Breast epithelium (tissue), 4 donors: ENCODE data around the gene KRTAP10-9. TPM values are rescaled to one million over a fixed set of nuclear protein-coding genes. Genes with fewer than 3 reads are reported as not detected.
"Not testable (repeated sequence)": the region's sequence is repeated elsewhere in the genome, so short reads cannot be mapped to it uniquely, and the experiment has no call there.

ENCODE experiments used
- DNase-seq, 2 donors: peaks; one replicate each; pipeline ENCODE4 v3.0.0-alpha.2; 2019; ENCODE audit warnings: low spot score in 2 of 2
- H3K27ac ChIP-seq, 2 donors: fragments of 200-600 bp; sonication (generic) in 1 of 2; one replicate each; pipeline ENCODE4 v1.5.1; 2016 to 2019; ENCODE audit warnings: mild to moderate bottlenecking in 1 of 2
- H3K27me3 ChIP-seq, 2 donors: fragments of 200-600 bp; sonication (generic) in 1 of 2; one replicate each; pipeline versions ENCODE4 v1.5.1 to v1.6.0; 2017 to 2019; ENCODE audit warnings: control low read depth in 1 of 2, mild to moderate bottlenecking in 1 of 2
- H3K36me3 ChIP-seq: fragments of 200-600 bp; one replicate; pipeline ENCODE4 v1.5.1; 2019
- H3K4me1 ChIP-seq, 2 donors: fragments of 200-600 bp; sonication (generic); one replicate each; pipeline ENCODE4 v1.5.1; 2016 to 2019; ENCODE audit warnings: control low read depth in 1 of 2
- H3K4me3 ChIP-seq, 3 donors: fragments of 200-600 bp; sonication (generic); 1 replicate in 2 of 3; 2 replicates in 1 of 3; pipeline ENCODE4 v1.5.1; 2016 to 2019; ENCODE audit warnings: mild to moderate bottlenecking in 3 of 3, moderate library complexity in 2 of 3
- H3K9me3 ChIP-seq, 2 donors: fragments of 200-600 bp; sonication (generic) in 1 of 2; one replicate each; pipeline ENCODE4 v1.5.1; 2016 to 2019; ENCODE audit warnings: control low read depth in 1 of 2
- POLR2A ChIP-seq: fragments of 450-650 bp; IDR thresholded peaks from one replicate; pipeline ENCODE4 v1.6.1; 2016; ENCODE audit warnings: antibody characterized with exemption, mild to moderate bottlenecking, moderate library complexity
- POLR2AphosphoS5 ChIP-seq, 3 donors: sonication (generic); formaldehyde crosslinking; IDR thresholded peaks; one replicate each; pipeline ENCODE4 v1.6.1; 2017; ENCODE audit warnings: antibody characterized with exemption in 3 of 3
- intact Hi-C: fragments of 100-400 bp; cut with DNase I; formaldehyde crosslinking; loops from one replicate; pipeline ENCODE4 v1.15.1; 2023; ENCODE audit warnings: low total_unique reads
- total RNA-seq, 3 donors: library from RNA; depleted of rRNA; stranded (reverse); fragments of >200 nt; gene quantifications; one replicate each; pipeline ENCODE4 v1.1.0, GENCODE V29; 2016
- TF ChIP-seq, protein P1 (sequence below), 3 donors: fragments of 450-650 bp; IDR thresholded peaks; one replicate each; pipeline ENCODE4 v1.5.1; 2016 to 2017; ENCODE audit warnings: antibody characterized with exemption in 3 of 3, mild to moderate bottlenecking in 3 of 3, moderate library complexity in 3 of 3

Gene KRTAP10-9
- total RNA-seq, 3 donors from 2014 or later, result not detected

DNA sequence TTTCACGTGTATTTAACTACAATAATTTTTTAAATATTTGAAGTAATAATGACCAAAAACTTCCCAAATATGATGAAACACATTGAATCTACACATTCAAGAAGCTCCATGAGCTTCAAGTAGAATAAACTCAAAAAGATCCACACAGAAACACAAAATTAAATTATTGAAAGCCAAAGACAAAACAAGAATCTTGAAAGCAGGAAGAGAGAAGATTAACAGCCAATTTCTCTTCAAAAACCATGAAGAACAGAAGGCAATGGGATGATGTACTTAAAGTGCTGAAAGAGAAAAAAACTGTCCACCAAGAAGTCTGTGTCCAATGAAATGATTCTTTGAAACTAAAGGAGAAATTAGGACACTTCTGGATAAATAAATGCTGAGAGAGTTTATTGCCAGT, 5.2 kb downstream of the KRTAP10-9 start:
- TF ChIP-seq POLR2A, result no peak
- TF ChIP-seq, protein P1, sequence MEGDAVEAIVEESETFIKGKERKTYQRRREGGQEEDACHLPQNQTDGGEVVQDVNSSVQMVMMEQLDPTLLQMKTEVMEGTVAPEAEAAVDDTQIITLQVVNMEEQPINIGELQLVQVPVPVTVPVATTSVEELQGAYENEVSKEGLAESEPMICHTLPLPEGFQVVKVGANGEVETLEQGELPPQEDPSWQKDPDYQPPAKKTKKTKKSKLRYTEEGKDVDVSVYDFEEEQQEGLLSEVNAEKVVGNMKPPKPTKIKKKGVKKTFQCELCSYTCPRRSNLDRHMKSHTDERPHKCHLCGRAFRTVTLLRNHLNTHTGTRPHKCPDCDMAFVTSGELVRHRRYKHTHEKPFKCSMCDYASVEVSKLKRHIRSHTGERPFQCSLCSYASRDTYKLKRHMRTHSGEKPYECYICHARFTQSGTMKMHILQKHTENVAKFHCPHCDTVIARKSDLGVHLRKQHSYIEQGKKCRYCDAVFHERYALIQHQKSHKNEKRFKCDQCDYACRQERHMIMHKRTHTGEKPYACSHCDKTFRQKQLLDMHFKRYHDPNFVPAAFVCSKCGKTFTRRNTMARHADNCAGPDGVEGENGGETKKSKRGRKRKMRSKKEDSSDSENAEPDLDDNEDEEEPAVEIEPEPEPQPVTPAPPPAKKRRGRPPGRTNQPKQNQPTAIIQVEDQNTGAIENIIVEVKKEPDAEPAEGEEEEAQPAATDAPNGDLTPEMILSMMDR (IDR thresholded peaks at IDR 0.05), result no peak
- no peak for TF ChIP-seq POLR2AphosphoS5 (IDR thresholded peaks at IDR 0.05)
- Histone ChIP-seq H3K4me1 (no peaks in the 10 kb centered on the region), H3K27me3 (peaks cover 0 to 8% of the 10 kb centered on the region in 2 donors), H3K27ac (no peak overlapping the region), H3K36me3 (no peaks in the 10 kb centered on the region), H3K4me3 (no peak overlapping the region), H3K9me3 (peaks cover 29 to 30% of the 10 kb centered on the region in 2 donors)
- DNase-seq, result no peak
- intact Hi-C loops, result no loop called here

DNA sequence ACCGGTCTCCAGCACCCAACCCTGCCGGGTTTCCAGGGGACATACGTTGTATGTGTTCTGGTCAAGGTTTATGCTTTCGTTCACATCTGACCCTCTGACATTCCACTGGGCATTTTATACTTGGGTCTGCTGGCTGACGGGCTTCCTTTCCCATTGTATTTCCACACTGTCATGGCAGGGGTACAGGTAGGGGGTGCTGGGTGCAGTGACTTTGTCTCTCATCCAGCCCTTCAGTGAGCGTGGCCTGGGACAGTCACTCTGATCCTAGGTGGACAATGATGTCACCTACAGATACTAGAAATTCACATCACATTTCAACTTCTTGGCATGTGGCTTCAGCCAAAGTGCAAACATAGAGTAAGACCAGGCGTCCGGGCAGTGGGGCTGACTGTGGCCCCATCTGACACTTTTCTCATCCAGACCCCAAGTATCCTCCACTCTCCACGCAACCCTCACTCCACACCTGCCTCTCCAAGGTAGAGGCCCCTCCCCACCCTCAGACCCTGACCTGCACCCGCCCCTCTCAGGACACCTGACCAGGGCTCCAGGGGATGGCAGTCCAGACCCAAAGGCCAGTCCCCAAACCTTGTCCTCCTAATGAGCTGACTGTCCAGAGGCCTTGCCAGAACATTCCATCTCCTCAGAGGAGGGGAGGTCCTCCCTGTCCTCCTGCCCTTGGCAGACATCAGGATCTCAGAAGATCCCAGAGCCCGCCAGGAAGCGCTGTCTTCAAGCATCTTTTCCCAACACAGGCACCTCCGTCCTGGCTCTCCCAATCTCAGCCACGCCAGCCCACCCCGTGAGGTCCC, 9.5 kb downstream of the KRTAP10-9 start:
- TF ChIP-seq POLR2AphosphoS5 (IDR thresholded peaks at IDR 0.05), result no peak
- TF ChIP-seq, protein P1 (IDR thresholded peaks at IDR 0.05), result no peak
- no peak for TF ChIP-seq POLR2A
- intact Hi-C loops, result loop anchor here (5.0 kb wide), 1 partner anchor 106 kb away; no protein-coding TSS in a partner anchor
- DNase-seq, result no peak
- H3K27ac ChIP-seq, result no peak overlapping the region
- peaks cover 13 to 21% of the 10 kb centered on the region in 2 donors for H3K9me3 ChIP-seq
- H3K27me3 ChIP-seq, result peaks cover 0 to 25% of the 10 kb centered on the region in 2 donors
- no peaks in the 10 kb centered on the region for H3K36me3 ChIP-seq
- no peaks in the 10 kb centered on the region for H3K4me1 ChIP-seq
- H3K4me3 ChIP-seq, result no peak overlapping the region

DNA sequence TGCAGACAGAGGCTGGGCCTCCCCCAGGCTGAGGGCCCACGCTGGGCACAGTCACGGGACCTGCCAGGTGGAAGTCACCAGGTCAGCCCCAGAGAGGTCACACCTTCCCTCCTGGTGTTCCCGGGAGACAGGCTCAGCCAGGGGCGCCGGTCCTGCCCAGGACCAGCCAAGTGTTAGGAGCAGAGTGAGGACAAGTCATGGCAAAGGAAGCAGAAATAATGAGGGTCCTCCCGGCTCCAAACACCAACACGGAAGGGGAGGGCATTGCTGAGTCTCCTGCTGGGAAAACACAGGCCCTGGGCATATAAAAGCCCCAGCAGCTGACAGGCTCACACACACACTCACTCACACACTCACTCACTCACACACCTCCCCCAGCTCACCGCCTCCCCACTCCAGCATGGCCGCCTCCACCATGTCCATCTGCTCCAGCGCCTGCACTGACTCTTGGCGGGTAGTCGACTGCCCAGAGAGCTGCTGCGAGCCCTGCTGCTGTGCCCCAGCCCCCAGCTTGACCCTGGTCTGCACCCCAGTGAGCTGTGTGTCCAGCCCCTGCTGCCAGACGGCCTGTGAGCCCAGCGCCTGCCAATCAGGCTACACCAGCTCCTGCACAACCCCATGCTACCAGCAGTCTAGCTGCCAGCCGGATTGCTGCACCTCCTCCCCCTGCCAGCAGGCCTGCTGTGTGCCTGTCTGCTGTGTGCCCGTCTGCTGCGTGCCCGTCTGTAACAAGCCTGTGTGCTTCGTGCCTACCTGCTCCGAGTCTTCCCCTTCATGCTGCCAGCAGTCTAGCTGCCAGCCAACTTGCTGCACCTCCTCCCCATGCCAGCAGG, 10.3 kb downstream of the KRTAP10-9 start, which contains the start of gene KRTAP10-10:
Gene KRTAP10-10, plus strand, starts transcription at position 339 of the 833 bp plus-strand sequence. Its CDS starts 62 bp downstream, at position 401.
- Histone ChIP-seq H3K36me3 (no peaks in the 10 kb centered on the region), H3K9me3 (peaks cover 5 to 16% of the 10 kb centered on the region in 2 donors), H3K27ac (no peak within 1 kb of the TSS), H3K4me1 (no peaks in the 10 kb centered on the region), H3K27me3 (peaks cover 0 to 28% of the 10 kb centered on the region in 2 donors), H3K4me3 (no peak within 1 kb of the TSS)
- no peak for TF ChIP-seq POLR2AphosphoS5 (IDR thresholded peaks at IDR 0.05)
- TF ChIP-seq POLR2A, result no peak
- TF ChIP-seq, protein P1 (IDR thresholded peaks at IDR 0.05), result no peak
- no peak for DNase-seq
- intact Hi-C loops, result loop anchor here (5.0 kb wide), 1 partner anchor 105 kb away; no protein-coding TSS in a partner anchor

DNA sequence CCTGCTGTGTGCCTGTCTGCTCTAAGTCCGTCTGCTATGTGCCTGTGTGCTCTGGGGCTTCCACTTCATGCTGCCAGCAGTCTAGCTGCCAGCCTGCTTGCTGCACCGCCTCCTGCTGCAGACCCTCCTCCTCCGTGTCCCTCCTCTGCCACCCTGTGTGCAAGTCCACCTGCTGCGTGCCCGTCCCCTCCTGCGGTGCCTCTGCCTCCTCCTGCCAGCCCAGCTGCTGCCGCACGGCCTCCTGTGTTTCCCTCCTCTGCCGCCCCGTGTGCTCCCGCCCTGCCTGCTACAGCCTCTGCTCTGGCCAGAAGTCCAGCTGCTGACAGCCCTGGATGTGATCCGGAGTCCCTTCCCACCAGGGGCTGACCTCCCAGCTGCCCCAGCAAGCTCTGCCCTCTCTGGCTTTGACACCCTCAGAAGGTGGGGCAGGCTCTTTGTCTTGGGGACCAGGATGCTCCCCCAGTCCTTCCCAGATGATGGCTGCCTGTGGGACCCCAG, 11.0 kb downstream of the KRTAP10-9 start:
- Histone ChIP-seq H3K9me3 (peaks cover 0 to 10% of the 10 kb centered on the region in 2 donors), H3K27me3 (peaks cover 0 to 28% of the 10 kb centered on the region in 2 donors)
- H3K27ac ChIP-seq, H3K4me3 ChIP-seq, DNase-seq, H3K36me3 ChIP-seq, H3K4me1 ChIP-seq: not testable (repeated sequence)
- intact Hi-C loops, result loop anchor here (5.0 kb wide), 1 partner anchor 104 kb away; no protein-coding TSS in a partner anchor

DNA sequence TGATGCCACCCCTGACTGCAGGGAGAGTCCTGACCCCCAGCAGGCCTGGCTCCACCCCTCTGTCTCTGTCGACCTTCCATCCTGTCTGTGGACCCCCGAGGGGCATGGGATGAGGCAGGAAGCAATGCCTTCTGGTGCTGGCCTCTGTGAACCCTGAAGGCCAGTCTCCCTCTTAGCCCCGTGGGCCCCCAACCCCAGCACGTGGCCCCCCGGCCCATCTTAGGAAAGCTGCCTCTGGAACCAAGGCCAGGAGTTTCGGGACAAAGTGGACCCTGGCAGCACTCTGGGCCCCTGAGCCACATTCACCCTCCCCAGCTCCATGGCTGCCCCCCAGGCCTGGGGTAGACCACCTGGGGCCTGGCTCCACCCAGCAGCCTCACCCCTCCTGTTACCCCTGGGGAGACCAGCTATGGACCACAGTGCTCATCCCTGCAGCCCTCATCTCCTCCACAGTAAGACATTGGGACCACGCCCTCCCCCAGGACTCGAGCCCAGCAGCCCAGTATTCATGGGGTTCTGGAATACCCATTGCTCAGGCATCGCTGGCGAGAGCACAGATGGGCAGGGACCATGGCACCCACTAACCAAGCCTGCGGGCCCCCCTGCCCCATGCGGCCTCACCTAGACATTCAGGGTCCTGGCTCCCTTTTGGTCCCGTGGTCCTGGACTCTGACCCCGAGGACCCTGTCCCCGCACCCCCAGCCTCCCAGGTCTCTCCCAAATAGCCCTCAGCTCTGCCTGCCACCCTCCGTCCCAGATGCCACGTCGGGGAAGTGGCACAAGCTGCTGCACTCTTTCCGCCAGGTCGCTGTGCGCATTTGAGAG, 11.8 kb downstream of the KRTAP10-9 start:
- Histone ChIP-seq H3K27me3 (peaks cover 0 to 28% of the 10 kb centered on the region in 2 donors), H3K9me3 (peaks cover 1 to 15% of the 10 kb centered on the region in 2 donors)
- intact Hi-C loops, result loop anchor here (5.0 kb wide), 1 partner anchor 104 kb away; no protein-coding TSS in a partner anchor
- not testable (repeated sequence) for H3K4me3 ChIP-seq, H3K4me1 ChIP-seq, DNase-seq, H3K36me3 ChIP-seq, H3K27ac ChIP-seq
